SK-N-MC (cell line): Measurements from ENCODE around the gene PRKAR1B.

Source experiments
- DNase-seq: peaks from one replicate; pipeline ENCODE4 v3.0.0-alpha.2; 2011; ENCODE audit warnings: low read depth, low spot score
- H3K27ac ChIP-seq: fragments of 200-600 bp; sonication (generic); 2 replicates; pipeline ENCODE4 v1.5.1; 2016; ENCODE audit warnings: mixed run types
- H3K36me3 ChIP-seq: fragments of 200-600 bp; sonication (generic); 2 replicates; pipeline ENCODE4 v1.6.1; 2017; ENCODE audit warnings: antibody characterized with exemption, low read length, mixed read lengths; ENCODE audit not compliant: insufficient read depth
- H3K4me3 ChIP-seq: fragments of 200-600 bp; sonication (generic); 2 replicates; pipeline ENCODE4 v1.5.1; 2016
- H3K9ac ChIP-seq: fragments of 200-600 bp; sonication (generic); 2 replicates; pipeline ENCODE4 v1.8.0; 2017; ENCODE audit warnings: mixed run types, mixed read lengths; ENCODE audit not compliant: insufficient read length
- H3K9me3 ChIP-seq: fragments of 200-600 bp; sonication (generic); 2 replicates; pipeline ENCODE4 v1.6.1; 2017; ENCODE audit warnings: low read depth, mild to moderate bottlenecking, antibody characterized with exemption, low read length, moderate library complexity, mixed read lengths
- EZH2 ChIP-seq: fragments of 200-600 bp; sonication (generic); IDR thresholded peaks from one replicate; pipeline ENCODE4 v1.6.1; 2017; ENCODE audit warnings: antibody characterized with exemption
- FOXP2 ChIP-seq: optimal IDR thresholded peaks from 2 replicates; pipeline ENCODE3; 2011; ENCODE audit warnings: mild to moderate bottlenecking, moderate library complexity; ENCODE audit not compliant: insufficient read depth; ENCODE audit errors: extremely low read length, control extremely low read depth
- POLR2AphosphoS5 ChIP-seq: IDR thresholded peaks from 2 replicates; pipeline ENCODE4 v1.6.1; 2012; ENCODE audit warnings: mild to moderate bottlenecking, low read depth, low read length, borderline replicate concordance

Gene PRKAR1B

GRCh38 chr7:771234-772004 is 44.3 kb upstream of the PRKAR1B start:
- no peak overlapping the region for H3K4me3 ChIP-seq
- H3K9me3 ChIP-seq, result no peaks in the 10 kb centered on the region
- no peak overlapping the region for H3K9ac ChIP-seq
- no peak for TF ChIP-seq POLR2AphosphoS5
- no peak for TF ChIP-seq EZH2
- no peak for TF ChIP-seq FOXP2
- peaks cover 18% of the 10 kb centered on the region for H3K36me3 ChIP-seq
- no peak for DNase-seq
- H3K27ac ChIP-seq, result no peak overlapping the region

- DNase-seq, result no peak
- no peak for TF ChIP-seq FOXP2
- no peak for TF ChIP-seq EZH2
- no peak for TF ChIP-seq POLR2AphosphoS5
- no peaks in the 10 kb centered on the region for H3K9me3 ChIP-seq
- H3K36me3 ChIP-seq, result peaks cover 22% of the 10 kb centered on the region
- H3K9ac ChIP-seq, result no peak overlapping the region
- H3K27ac ChIP-seq, result no peak overlapping the region
- H3K4me3 ChIP-seq, result no peak overlapping the region
These were observed 43.7 kb upstream of the PRKAR1B start for GRCh38 chr7:770741-771166.

GRCh38 chr7:770336-770735 is 43.3 kb upstream of the PRKAR1B start:
- DNase-seq, result no peak
- TF ChIP-seq FOXP2 (no peak), EZH2 (no peak), POLR2AphosphoS5 (no peak)
- H3K9ac ChIP-seq, result no peak overlapping the region
- no peaks in the 10 kb centered on the region for H3K9me3 ChIP-seq
- no peak overlapping the region for H3K4me3 ChIP-seq
- H3K27ac ChIP-seq, result no peak overlapping the region
- H3K36me3 ChIP-seq, result peaks cover 22% of the 10 kb centered on the region

GRCh38 chr7:768881-769504 is 41.9 kb upstream of the PRKAR1B start:
- Histone ChIP-seq H3K9me3 (no peaks in the 10 kb centered on the region), H3K27ac (no peak overlapping the region), H3K36me3 (peaks cover 27% of the 10 kb centered on the region; the same call in 1 of the 2 replicates), H3K4me3 (no peak overlapping the region), H3K9ac (no peak overlapping the region)
- TF ChIP-seq POLR2AphosphoS5 (no peak), FOXP2 (no peak), EZH2 (no peak)
- DNase-seq, result no peak

GRCh38 chr7:767941-768731 is 41.1 kb upstream of the PRKAR1B start:
- no peak for TF ChIP-seq POLR2AphosphoS5
- no peak for TF ChIP-seq EZH2
- TF ChIP-seq FOXP2, result no peak
- H3K9ac ChIP-seq, result no peak overlapping the region
- peaks cover 36% of the 10 kb centered on the region; the same call in 1 of the 2 replicates for H3K36me3 ChIP-seq
- H3K4me3 ChIP-seq, result no peak overlapping the region
- no peak overlapping the region for H3K27ac ChIP-seq
- no peaks in the 10 kb centered on the region for H3K9me3 ChIP-seq
- no peak for DNase-seq

- Histone ChIP-seq H3K9ac (no peak overlapping the region), H3K27ac (no peak overlapping the region), H3K9me3 (no peaks in the 10 kb centered on the region), H3K4me3 (no peak overlapping the region), H3K36me3 (peaks cover 36% of the 10 kb centered on the region; the same call in 1 of the 2 replicates)
- no peak for DNase-seq
- TF ChIP-seq EZH2 (no peak), POLR2AphosphoS5 (no peak), FOXP2 (no peak)
These were observed 40.5 kb upstream of the PRKAR1B start for GRCh38 chr7:767580-767940.

GRCh38 chr7:765383-765782 is 38.3 kb upstream of the PRKAR1B start:
- Histone ChIP-seq H3K27ac (no peak overlapping the region), H3K9ac (no peak overlapping the region), H3K4me3 (no peak overlapping the region), H3K36me3 (peaks cover 40% of the 10 kb centered on the region; the same call in 1 of the 2 replicates), H3K9me3 (no peaks in the 10 kb centered on the region)
- no peak for DNase-seq
- no peak for TF ChIP-seq POLR2AphosphoS5
- no peak for TF ChIP-seq EZH2
- no peak for TF ChIP-seq FOXP2

- DNase-seq, result no peak
- no peak overlapping the region for H3K9ac ChIP-seq
- H3K4me3 ChIP-seq, result no peak overlapping the region
- no peak overlapping the region for H3K27ac ChIP-seq
- peaks cover 51% of the 10 kb centered on the region for H3K36me3 ChIP-seq
- TF ChIP-seq FOXP2 (no peak), POLR2AphosphoS5 (no peak), EZH2 (no peak)
- no peaks in the 10 kb centered on the region for H3K9me3 ChIP-seq
These were observed 36.7 kb upstream of the PRKAR1B start for GRCh38 chr7:763762-764161.
